Activated CD8-positive, alpha-beta memory T cell treated with anti-CD3 and anti-CD28 coated beads for 24 hours (primary cell): Measurements from ENCODE around the gene OR2T8.

Source experiments
- DNase-seq: peaks from one replicate; pipeline ENCODE4 v3.0.0-alpha.2; 2020

Gene OR2T8

DNA sequence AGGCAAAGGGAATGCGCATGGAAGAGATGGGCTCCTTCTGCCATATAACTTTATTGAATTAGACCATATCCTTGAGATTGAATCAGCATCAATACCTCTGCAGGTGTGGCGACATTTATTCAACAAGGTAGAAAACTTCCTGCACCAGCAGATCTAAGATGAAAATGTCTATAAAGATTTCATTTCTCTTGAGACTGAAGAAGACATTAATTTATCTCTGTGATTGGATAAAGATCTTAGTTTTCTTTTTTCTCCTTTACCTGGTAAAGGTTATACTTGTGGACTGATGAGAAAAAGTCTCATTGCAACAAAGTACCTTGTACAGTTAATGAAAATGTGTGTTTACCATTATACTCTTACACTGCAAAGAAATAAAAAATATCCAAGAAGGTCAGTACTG lies at the start of gene OR2T8:
TSS of gene OR2T8 (plus strand) at position 301 of the 400 bp plus-strand sequence. CDS start 766 bp downstream, outside the sequence.
- DNase-seq = no peak

GRCh38 chr1:247883346-247883745 lies 36.7 kb upstream of the OR2T8 start:
- no peak for DNase-seq

- DNase-seq = no peak
Observed at GRCh38 chr1:247884797-247885413, 35.1 kb upstream of the OR2T8 start.

DNA sequence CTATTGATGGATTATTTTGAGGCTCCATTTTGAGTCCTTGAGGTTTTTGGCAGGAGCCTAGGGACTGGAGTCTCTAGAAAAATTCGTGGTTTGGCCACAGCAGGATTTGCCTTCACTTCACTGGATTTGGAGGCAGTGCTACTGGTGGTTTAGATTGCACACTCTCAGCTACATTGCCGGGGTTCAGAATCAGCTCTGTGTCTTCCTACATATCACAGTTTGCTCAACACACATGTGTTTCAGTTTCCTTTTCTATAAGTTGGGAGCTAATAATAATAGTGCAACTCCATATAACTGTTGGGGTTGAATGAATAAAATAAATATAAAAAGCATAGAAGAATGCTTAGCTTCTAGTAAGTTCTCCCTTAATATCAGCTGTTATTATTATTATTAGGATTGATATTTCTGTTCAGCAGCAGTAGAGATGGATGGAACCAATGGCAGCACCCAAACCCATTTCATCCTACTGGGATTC lies 24.9 kb upstream of the OR2T8 start, which contains the start of gene OR2W3:
TSS of gene OR2W3 (plus strand) at position 425 of the 475 bp plus-strand sequence. CDS start at position 425, 0 bp downstream.
- no peak for DNase-seq

DNA sequence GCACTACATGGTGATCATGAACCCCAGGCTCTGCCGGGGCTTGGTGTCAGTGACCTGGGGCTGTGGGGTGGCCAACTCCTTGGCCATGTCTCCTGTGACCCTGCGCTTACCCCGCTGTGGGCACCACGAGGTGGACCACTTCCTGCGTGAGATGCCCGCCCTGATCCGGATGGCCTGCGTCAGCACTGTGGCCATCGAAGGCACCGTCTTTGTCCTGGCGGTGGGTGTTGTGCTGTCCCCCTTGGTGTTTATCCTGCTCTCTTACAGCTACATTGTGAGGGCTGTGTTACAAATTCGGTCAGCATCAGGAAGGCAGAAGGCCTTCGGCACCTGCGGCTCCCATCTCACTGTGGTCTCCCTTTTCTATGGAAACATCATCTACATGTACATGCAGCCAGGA lies 24.1 kb upstream of the OR2T8 start:
- no peak for DNase-seq

- no peak for DNase-seq
Observed at GRCh38 chr1:247904122-247904521, 15.9 kb upstream of the OR2T8 start.

- DNase-seq = no peak
Observed at GRCh38 chr1:247905181-247905580, 14.9 kb upstream of the OR2T8 start.

DNA sequence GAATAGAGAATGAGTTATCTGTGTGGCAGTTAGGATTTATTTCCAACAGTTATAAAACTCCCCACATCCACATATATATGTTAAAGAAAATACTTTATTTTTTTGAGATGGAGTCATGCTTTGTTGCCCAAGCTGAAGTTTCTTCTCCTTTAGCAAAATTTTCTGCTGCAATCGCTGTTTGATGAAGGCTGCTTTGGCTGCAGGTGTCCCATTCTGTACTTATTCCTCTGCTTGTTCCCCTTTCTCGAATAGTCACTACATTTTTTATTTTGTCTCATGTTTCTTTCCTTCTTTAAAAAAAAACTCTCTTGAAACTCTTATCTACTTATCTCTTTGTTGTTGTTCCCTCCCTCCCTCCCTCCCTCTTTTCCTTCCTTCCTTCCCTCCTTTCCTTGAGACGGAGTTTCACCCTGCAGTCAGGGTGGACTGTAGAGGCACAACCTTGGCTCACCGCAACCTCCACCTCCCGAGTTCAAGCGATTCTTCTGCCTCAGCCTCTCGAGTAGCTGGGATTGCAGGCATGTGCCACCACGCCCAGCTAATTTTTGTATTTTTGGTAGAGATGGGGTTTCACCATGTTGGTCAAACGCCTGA lies 14.0 kb upstream of the OR2T8 start:
- DNase-seq = peak; percentile 60

- DNase-seq = no peak
Observed at GRCh38 chr1:247906504-247907047, 13.5 kb upstream of the OR2T8 start.

DNA sequence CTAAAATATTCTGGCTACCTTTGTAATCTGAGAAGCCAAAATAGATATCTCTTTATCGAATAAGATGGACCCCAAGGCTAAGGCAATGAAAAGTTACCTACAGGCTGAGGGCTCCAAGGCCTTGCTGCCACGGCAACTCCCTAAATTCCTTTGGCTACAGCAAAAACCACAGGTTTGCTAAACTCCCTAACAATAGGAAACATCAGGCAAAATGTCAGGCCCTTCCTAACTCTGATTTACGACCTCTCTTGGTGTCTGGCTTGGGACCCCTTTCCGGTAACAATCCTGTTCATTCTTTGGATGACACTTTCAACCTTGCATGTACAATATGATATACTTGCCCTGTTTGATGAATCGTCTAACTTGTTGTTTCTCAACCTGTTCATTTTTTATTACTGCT lies 11.3 kb upstream of the OR2T8 start:
- no peak for DNase-seq

- DNase-seq = no peak
Observed at GRCh38 chr1:247913786-247914185, 6.3 kb upstream of the OR2T8 start.

- no peak for DNase-seq
Observed at GRCh38 chr1:247914941-247915662, 5.0 kb upstream of the OR2T8 start.

DNA sequence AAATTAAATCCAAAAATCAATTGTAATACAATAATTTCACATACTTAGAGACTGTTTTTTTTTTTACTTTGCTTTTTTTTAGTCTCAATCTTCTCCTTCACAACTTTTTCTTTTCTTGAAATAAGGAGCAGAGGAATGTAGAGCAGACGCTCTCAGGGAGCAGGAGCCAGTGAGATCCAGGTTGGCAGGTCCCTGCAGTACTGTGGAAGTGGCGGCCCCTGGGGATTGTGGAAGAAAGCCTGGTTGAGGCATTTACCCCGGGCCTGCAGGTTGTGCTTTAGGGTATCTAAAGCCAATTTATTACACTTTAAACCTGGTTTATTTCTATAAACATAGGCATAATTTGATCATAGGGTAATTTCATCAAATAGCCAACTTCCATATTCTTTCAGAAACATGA lies 3.9 kb downstream of the OR2T8 start:
- DNase-seq = no peak

GRCh38 chr1:247924868-247925267 lies 4.8 kb downstream of the OR2T8 start, which contains the start of gene OR2AJ1:
Gene OR2AJ1, plus strand, starts transcription at chr1:247924889. Its CDS starts 8,880 bp downstream, at chr1:247933769.
- no peak for DNase-seq

DNA sequence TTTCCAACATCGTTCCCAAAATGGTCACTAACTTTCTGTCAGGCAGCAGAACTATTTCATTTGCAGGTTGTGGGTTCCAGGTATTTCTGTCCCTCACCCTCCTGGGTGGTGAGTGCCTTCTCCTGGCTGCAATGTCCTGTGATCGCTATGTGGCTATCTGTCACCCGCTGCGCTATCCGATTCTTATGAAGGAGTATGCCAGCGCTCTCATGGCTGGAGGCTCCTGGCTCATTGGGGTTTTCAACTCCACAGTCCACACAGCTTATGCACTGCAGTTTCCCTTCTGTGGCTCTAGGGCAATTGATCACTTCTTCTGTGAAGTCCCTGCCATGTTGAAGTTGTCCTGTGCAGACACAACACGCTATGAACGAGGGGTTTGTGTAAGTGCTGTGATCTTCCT lies 13.9 kb downstream of the OR2T8 start:
- no peak for DNase-seq

- DNase-seq = no peak
Observed at GRCh38 chr1:247935781-247936180, 15.7 kb downstream of the OR2T8 start.

DNA sequence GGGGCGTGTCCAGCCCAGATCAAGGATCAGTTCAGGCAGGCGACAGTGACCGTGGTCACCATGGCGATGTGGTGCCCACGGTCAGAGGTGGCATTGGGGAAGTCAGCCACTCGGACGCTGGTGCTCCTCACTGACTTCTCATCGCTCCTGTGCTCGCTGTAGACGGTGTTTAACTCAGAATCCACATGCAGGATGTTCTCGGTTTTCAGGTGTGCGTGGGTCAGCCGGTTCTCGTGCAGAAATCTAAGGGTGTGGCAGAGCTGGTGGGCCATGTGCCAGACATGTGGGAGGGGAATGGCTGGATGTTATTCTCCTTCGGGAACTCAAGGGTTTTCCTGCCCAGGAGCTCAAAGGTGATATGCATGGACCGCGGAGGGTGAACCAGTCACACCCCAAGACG lies 16.4 kb downstream of the OR2T8 start:
- DNase-seq = no peak

DNA sequence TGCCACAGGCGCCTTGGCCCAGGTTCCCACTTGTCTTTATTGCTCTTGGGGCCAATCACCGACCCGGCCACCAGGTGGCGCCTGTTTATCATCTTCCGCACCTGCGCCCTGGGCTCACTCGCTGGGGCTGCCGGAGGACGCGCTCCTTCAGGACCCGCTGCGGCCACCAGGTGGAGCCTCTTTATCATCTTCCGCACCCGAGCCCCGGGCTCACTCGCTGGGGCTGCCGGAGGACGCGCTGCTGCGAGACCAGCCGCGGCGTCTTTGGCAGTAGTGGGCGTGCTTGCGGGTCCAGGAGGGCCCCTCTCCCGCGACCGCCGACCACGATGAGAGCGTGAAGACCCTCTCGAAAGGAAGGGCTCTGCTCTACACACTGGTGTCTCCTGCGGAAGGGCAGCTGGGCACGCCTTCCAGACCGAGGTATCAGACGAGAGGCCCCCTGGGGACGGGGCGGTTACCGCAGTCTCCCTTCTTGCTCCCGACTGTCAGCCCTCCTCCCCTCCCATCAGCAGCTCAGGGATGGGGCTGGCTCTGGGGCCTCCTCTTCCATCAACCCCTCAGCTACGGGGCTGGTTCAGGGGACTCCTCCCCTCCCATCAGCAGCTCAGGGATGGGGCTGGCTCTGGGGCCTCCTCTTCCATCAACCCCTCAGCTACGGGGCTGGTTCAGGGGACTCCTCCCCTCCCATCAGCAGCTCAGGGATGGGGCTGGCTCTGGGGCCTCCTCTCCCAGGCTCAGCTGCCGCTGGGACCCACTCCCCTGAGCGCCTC lies 17.1 kb downstream of the OR2T8 start:
- peak; percentile 96 for DNase-seq

GRCh38 chr1:247942624-247943023 lies 22.6 kb downstream of the OR2T8 start:
- DNase-seq = no peak

DNA sequence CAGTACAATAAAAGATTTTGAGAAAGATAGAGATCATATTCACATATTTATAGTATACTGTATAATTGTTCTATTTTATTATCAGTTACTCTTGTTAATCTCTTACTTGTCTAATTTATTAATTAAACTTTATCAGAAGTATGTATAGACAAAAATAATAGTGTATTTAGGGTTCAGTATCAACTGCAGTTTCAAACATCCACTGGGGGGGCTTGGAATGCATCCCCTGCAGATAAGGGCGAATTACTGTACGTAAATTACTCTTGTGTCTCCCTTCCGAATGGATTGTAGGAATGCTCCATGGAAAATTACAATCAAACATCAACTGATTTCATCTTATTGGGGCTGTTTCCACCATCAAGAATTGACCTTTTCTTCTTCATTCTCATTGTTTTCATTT lies 28.5 kb downstream of the OR2T8 start, which contains the start of gene OR2L8:
TSS of gene OR2L8 (plus strand) at position 301 of the 400 bp plus-strand sequence. CDS start at position 301, 0 bp downstream.
- DNase-seq = no peak

- no peak for DNase-seq
Observed at GRCh38 chr1:247953408-247953807, 33.4 kb downstream of the OR2T8 start.

DNA sequence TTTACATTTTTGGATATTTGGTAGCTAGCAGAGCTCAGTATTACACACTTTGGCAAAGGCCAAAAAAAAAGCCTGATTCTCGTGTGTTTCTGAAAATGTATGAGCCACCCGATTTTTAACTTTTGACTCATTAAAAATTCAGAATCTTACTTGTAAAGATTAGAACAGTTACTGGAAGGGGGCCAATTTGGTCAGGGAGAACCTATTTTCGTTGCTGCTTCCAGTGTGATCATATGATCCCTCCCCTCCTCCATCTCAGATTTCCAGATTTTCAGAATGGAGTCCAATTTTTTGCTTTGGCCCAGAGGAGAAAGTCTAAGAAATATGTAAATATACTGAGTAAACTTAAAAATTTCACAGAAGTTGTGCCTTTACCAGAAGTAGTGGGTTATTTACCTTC lies 41.7 kb downstream of the OR2T8 start:
- no peak for DNase-seq
